NCI-H2196 (cell line): ENCODE results near the gene DAZL.

ENCODE experiments used
- DNase-seq: peaks from one replicate; lab custom pipeline; 2025; ENCODE audit not compliant: unreplicated experiment; lab: John Stamatoyannopoulos, UW

The DAZL gene

GRCh38 chr3:16546186-16547010 is 58.8 kb downstream of the DAZL start:
- DNase-seq = no peak

DNA sequence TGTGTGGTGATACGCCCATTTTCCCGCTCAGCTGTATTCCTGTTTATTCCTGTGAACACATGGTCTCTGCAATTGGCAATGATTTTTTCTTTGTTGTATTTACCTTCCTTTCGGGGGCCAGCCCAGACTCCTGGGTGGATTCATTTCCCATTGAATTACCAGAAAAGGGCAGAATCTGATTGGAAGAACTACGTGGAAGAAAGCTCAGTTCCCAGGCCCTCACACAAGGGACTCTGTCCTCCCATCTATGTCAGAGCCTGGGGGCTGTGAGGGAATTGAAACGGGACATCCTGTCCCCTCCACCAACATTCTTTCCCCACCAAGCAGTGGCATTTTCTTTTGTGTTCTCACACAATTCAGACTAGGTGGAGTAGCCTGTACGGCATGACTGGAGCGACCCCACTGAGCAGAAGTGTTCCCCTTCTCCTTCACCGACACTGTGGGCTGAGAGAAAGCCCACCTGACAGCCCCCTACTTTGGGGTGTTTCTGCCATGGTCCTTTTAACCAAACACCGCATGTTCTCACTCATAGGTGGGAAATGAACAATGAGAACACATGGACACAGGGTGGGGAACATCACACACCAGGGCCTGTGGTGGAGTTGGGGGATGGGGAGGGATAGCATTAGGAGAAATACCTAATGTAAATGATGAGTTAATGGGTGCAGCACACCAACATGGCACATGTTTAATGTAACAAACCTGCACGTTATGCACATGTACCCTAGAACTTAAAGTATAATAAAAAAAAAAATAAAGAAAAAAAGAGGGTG is 59.6 kb downstream of the DAZL start:
- no peak for DNase-seq

- no peak for DNase-seq
These were observed 61.9 kb downstream of the DAZL start for GRCh38 chr3:16543242-16543864.

DNA sequence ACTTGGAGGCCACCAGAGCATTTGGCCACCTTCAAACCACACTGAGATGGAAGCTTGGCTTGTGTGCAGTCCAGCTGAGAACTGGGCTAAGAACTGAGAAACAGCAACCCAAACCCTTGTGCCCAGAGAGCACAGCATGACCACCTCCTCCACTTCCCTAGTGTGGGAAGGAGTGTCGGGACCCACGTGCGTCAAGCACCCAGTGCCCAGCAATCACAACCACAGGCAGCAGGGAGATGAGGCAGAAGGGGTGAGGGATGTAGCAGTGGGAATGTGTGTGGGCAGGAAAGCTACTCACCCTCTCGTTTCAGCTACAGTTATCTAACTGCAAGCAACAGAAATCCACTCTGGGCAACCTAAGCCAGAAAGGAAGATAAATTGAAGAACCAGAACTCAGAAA is 66.7 kb downstream of the DAZL start:
- no peak for DNase-seq

GRCh38 chr3:16536996-16537395 is 68.2 kb downstream of the DAZL start:
- DNase-seq = no peak
